Measurements from ENCODE around the gene NACC2. TPM values are rescaled to one million over a fixed set of nuclear protein-coding genes. Genes with fewer than 3 reads are reported as not detected.

The NACC2 gene
- polyA plus RNA-seq, 4 donors = 4.9 to 10.1 (median 8.0) TPM

DNA sequence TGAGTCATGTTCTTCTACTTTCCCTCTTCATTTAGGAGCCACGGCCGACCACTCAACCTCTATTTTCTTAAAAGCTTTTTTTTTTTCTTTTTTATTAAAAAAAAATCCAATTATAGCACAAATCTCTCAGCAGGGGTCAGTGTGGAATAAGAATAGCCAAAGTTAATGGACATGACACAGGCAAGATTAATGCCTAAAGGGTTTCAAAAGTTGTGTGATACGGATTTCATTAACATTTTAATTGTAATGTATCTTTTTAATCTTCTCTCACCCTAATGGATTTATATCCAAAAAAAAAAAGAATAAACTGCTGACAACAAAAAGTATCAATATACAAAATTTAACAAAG, 5.4 kb downstream of the NACC2 start:
- Histone ChIP-seq H3K9me3 (ENCODE audit: control insufficient read depth in 2 of 2, insufficient read depth in 1 of 2, low read depth in 1 of 2, low read length in 1 of 2) (no peaks in the 10 kb centered on the region), H3K27me3 (ENCODE audit: control insufficient read depth in 3 of 3, insufficient read depth in 3 of 3, low read length in 3 of 3) (no peaks in the 10 kb centered on the region), H3K27ac (ENCODE audit: low read depth in 1 of 3, low read length in 2 of 3) (no peak overlapping the region), H3K4me1 (ENCODE audit: control insufficient read depth in 3 of 3, insufficient read depth in 2 of 3, low read depth in 1 of 3, low read length in 2 of 3) (peaks cover 0 to 32% (median 0%) of the 10 kb centered on the region in 3 donors), H3K4me3 (ENCODE audit: low read depth in 1 of 3, low read length in 3 of 3) (no peak overlapping the region), H3K36me3 (ENCODE audit: control insufficient read depth in 3 of 3, insufficient read depth in 2 of 3, low read depth in 1 of 3, low read length in 3 of 3) (peaks cover 0 to 48% (median 0%) of the 10 kb centered on the region in 3 donors)
- FAIRE-seq (no peak), DNase-seq (no peak)
- WGBS, 3 donors = 29 to 38% (median 33%) methylated on average over 3 of the region's 3 CpGs

DNA sequence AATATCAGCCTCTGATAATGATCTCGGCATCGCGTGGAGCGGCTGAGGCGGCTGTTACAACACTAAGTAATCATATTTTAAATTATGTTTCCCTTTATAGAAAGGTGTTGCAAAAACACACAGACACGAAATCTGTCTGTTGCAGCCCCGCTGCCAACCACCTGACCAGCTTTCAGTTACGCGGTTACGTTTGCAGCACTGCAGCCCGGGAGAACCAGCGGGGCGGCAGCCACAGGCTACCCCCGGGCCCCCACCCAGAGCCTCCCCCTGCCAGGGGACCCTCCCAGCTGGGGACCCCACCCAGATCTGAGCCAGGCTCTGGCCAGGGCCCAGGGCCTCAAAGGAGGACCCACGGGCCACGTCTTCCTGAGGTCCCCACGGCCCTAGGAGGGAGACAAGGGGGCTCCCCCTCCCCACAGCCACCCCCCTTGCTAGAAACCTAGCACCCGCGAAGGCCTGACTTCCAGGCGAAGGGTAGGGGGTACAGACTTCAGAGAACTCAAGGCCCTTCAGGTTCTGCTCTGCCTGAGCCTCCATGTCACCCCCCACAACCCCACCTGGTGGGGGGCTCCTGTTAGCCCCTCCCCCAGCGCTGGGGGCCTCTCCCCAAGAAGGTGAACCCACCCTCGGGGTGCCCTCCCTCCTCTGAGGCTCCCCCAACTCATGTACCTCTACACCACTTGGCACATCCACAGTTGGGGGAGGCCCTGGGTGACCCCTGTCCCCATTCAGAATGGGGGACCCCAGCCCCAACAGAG, 6.0 kb downstream of the NACC2 start:
- Histone ChIP-seq H3K27ac (ENCODE audit: low read depth in 1 of 3, low read length in 2 of 3) (no peak overlapping the region), H3K27me3 (ENCODE audit: control insufficient read depth in 3 of 3, insufficient read depth in 3 of 3, low read length in 3 of 3) (no peaks in the 10 kb centered on the region), H3K4me1 (ENCODE audit: control insufficient read depth in 3 of 3, insufficient read depth in 2 of 3, low read depth in 1 of 3, low read length in 2 of 3) (peaks cover 0 to 32% (median 0%) of the 10 kb centered on the region in 3 donors), H3K36me3 (ENCODE audit: control insufficient read depth in 3 of 3, insufficient read depth in 2 of 3, low read depth in 1 of 3, low read length in 3 of 3) (peaks cover 0 to 53% (median 0%) of the 10 kb centered on the region in 3 donors), H3K4me3 (ENCODE audit: low read depth in 1 of 3, low read length in 3 of 3) (no peak overlapping the region), H3K9me3 (ENCODE audit: control insufficient read depth in 2 of 2, insufficient read depth in 1 of 2, low read depth in 1 of 2, low read length in 1 of 2) (no peaks in the 10 kb centered on the region)
- DNase-seq = no peak
- 52 to 59% (median 53%) methylated on average over 22 of the region's 22 CpGs for WGBS, 3 donors
- FAIRE-seq = no peak

DNA sequence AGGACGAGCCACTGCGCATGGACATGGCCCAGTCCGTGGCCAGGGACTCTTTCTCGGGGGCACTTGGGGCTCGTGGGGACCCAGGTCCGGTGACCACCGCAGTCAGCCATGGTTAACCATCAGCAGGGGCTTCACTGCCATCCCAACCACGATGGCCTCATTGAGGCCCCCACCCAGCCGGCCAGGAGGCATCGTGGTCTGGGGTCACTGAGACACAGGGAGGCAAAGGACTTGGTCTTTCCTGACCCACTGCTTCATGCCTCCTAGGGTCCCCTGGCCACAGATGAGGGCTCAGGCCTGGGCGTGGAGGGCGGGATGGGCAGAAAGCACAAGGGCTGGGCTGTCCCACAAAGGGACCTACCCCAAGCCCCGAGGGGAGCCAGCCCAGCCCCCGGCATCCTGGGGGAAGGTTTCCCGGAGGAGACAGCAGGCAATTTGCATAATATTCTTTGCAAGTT, 6.6 kb downstream of the NACC2 start:
- Histone ChIP-seq H3K4me3 (ENCODE audit: low read depth in 1 of 3, low read length in 3 of 3) (no peak overlapping the region), H3K4me1 (ENCODE audit: control insufficient read depth in 3 of 3, insufficient read depth in 2 of 3, low read depth in 1 of 3, low read length in 2 of 3) (peaks cover 0 to 29% (median 0%) of the 10 kb centered on the region in 3 donors), H3K36me3 (ENCODE audit: control insufficient read depth in 3 of 3, insufficient read depth in 2 of 3, low read depth in 1 of 3, low read length in 3 of 3) (peaks cover 0 to 59% (median 0%) of the 10 kb centered on the region in 3 donors), H3K27ac (ENCODE audit: low read depth in 1 of 3, low read length in 2 of 3) (no peak overlapping the region), H3K27me3 (ENCODE audit: control insufficient read depth in 3 of 3, insufficient read depth in 3 of 3, low read length in 3 of 3) (no peaks in the 10 kb centered on the region), H3K9me3 (ENCODE audit: control insufficient read depth in 2 of 2, insufficient read depth in 1 of 2, low read depth in 1 of 2, low read length in 1 of 2) (no peaks in the 10 kb centered on the region)
- no peak for FAIRE-seq
- no peak for DNase-seq
- WGBS, 3 donors = 68 to 80% (median 77%) methylated on average over 15 of the region's 15 CpGs

DNA sequence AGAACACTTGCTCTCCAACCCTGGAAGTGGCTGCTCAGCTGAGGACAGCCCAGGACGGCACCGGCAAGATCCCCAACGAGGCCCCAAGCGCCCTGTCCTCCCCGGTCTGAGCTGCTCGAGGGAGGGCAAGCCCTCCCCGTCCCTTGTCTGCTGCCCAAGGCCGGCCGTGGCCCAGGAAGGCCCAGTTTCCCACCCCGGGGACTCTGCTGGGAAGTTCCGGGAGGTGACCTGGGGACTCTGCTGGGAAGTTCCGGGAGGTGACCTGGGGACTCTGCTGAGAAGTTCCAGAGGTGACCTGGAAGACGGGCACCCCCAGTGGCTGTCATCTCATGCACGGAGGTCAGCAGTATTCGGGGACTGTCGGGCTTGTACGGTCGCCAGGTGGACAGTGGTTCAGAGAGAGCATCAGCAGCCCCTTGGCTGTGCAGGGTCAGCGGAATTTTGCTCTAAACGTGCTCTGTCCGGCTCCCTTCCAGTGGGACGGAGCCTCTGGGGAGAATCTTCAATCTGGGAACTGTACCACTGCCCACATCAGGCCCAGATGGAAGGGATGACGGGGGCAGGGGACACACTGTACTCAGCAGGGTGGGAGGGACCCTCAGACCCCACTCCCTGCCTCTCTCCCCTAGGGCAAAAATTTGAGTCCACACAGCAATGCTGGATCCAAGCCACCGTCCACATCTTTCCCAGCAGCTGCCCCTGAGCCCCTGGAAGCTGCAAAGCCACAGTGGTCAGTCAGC, 7.2 kb downstream of the NACC2 start:
- H3K27me3 ChIP-seq (ENCODE audit: control insufficient read depth in 3 of 3, insufficient read depth in 3 of 3, low read length in 3 of 3) = no peaks in the 10 kb centered on the region
- peaks cover 0 to 62% (median 0%) of the 10 kb centered on the region in 3 donors for H3K36me3 ChIP-seq (ENCODE audit: control insufficient read depth in 3 of 3, insufficient read depth in 2 of 3, low read depth in 1 of 3, low read length in 3 of 3)
- no peak overlapping the region for H3K4me3 ChIP-seq (ENCODE audit: low read depth in 1 of 3, low read length in 3 of 3)
- 81 to 85% (median 84%) methylated on average over 23 to 24 of the region's 24 CpGs for WGBS, 3 donors
- peaks cover 0 to 28% (median 0%) of the 10 kb centered on the region in 3 donors for H3K4me1 ChIP-seq (ENCODE audit: control insufficient read depth in 3 of 3, insufficient read depth in 2 of 3, low read depth in 1 of 3, low read length in 2 of 3)
- no peak overlapping the region for H3K27ac ChIP-seq (ENCODE audit: low read depth in 1 of 3, low read length in 2 of 3)
- no peaks in the 10 kb centered on the region for H3K9me3 ChIP-seq (ENCODE audit: control insufficient read depth in 2 of 2, insufficient read depth in 1 of 2, low read depth in 1 of 2, low read length in 1 of 2)
- FAIRE-seq (no peak), DNase-seq (no peak)

DNA sequence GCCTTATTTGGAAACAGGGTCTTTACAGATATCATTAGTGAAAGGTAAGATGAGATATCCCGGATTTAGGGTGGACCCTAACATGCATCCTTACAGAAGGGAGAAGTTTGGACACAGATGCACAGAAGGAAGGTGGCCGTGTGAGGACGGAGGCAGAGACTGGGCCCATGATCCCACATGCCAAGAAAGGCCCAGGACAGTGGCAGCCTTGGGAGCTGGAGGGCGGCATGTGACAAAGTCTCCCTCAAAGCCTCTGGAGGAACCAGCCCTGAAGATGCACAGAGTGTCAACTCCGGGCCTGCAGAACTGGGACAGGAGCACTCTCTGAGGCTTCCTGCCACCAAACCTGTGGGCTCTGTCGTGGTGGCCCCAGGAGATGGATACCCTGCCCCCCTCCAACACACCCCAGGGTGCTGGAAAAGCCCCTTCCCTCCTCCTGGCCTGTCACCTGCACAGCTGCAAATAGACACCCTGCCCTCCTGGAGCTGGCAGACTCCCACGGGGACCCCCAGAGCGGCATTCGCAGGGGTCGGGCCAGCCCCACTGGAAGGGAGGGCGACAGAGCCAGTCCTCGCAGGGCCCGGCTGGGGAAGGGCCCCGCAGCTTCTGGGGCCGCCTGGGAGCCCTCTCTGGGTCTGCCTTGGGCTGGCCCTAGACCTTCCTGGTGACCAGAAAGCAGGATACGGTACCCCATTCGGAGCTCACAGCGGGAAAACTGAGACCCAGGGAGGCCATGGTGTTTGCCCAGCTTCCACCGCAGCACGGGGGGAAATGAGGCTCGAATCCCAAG, 7.9 kb downstream of the NACC2 start:
- Histone ChIP-seq H3K27me3 (ENCODE audit: control insufficient read depth in 3 of 3, insufficient read depth in 3 of 3, low read length in 3 of 3) (no peaks in the 10 kb centered on the region), H3K4me3 (ENCODE audit: low read depth in 1 of 3, low read length in 3 of 3) (no peak overlapping the region), H3K9me3 (ENCODE audit: control insufficient read depth in 2 of 2, insufficient read depth in 1 of 2, low read depth in 1 of 2, low read length in 1 of 2) (no peaks in the 10 kb centered on the region), H3K27ac (ENCODE audit: low read depth in 1 of 3, low read length in 2 of 3) (no peak overlapping the region), H3K36me3 (ENCODE audit: control insufficient read depth in 3 of 3, insufficient read depth in 2 of 3, low read depth in 1 of 3, low read length in 3 of 3) (peaks cover 0 to 62% (median 0%) of the 10 kb centered on the region in 3 donors), H3K4me1 (ENCODE audit: control insufficient read depth in 3 of 3, insufficient read depth in 2 of 3, low read depth in 1 of 3, low read length in 2 of 3) (peaks cover 0 to 22% (median 0%) of the 10 kb centered on the region in 3 donors)
- FAIRE-seq = no peak
- 86 to 90% (median 87%) methylated on average over 18 to 21 of the region's 21 CpGs for WGBS, 3 donors
- no peak for DNase-seq

- FAIRE-seq (no peak), DNase-seq (no peak)
- H3K4me3 ChIP-seq (ENCODE audit: low read depth in 1 of 3, low read length in 3 of 3) = peak overlapping the region in 1 of 3 donors; percentile 6
- H3K4me1 ChIP-seq (ENCODE audit: control insufficient read depth in 3 of 3, insufficient read depth in 2 of 3, low read depth in 1 of 3, low read length in 2 of 3) = peaks cover 0 to 14% (median 0%) of the 10 kb centered on the region in 3 donors
- WGBS, 3 donors = 69 to 77% (median 71%) methylated on average over 24 of the region's 24 CpGs
- H3K27ac ChIP-seq (ENCODE audit: low read depth in 1 of 3, low read length in 2 of 3) = no peak overlapping the region
- no peaks in the 10 kb centered on the region for H3K27me3 ChIP-seq (ENCODE audit: control insufficient read depth in 3 of 3, insufficient read depth in 3 of 3, low read length in 3 of 3)
- peaks cover 0 to 54% (median 0%) of the 10 kb centered on the region in 3 donors for H3K36me3 ChIP-seq (ENCODE audit: control insufficient read depth in 3 of 3, insufficient read depth in 2 of 3, low read depth in 1 of 3, low read length in 3 of 3)
- H3K9me3 ChIP-seq (ENCODE audit: control insufficient read depth in 2 of 2, insufficient read depth in 1 of 2, low read depth in 1 of 2, low read length in 1 of 2) = no peaks in the 10 kb centered on the region
Observed at GRCh38 chr9:136086213-136086881, 8.7 kb downstream of the NACC2 start.

DNA sequence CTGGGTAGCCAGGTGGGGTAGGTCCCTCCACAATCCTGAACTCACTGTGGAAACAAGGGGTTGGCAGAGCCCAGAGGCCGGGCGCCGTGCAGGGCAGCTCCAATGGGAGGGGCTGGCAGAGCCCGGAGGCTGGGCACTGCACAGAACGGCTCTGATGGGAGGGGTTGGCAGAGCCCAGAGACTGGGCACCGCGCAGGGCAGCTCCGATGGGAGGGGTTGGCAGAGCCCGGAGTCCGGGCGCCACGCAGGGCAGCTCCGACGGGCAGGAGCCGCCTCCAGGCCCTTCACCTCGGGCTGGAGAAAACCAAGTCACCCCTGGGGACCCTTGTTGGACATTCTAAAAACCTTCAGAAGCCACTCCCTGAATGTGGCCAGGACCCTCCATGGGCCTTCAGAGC, 9.3 kb downstream of the NACC2 start:
- no peaks in the 10 kb centered on the region for H3K9me3 ChIP-seq (ENCODE audit: control insufficient read depth in 2 of 2, insufficient read depth in 1 of 2, low read depth in 1 of 2, low read length in 1 of 2)
- H3K36me3 ChIP-seq (ENCODE audit: control insufficient read depth in 3 of 3, insufficient read depth in 2 of 3, low read depth in 1 of 3, low read length in 3 of 3) = peaks cover 0 to 55% (median 0%) of the 10 kb centered on the region in 3 donors
- peak overlapping the region in 1 of 3 donors; percentile 6 for H3K4me3 ChIP-seq (ENCODE audit: low read depth in 1 of 3, low read length in 3 of 3)
- no peaks in the 10 kb centered on the region for H3K27me3 ChIP-seq (ENCODE audit: control insufficient read depth in 3 of 3, insufficient read depth in 3 of 3, low read length in 3 of 3)
- DNase-seq (peak in 1 of 2 donors; percentile 61), FAIRE-seq (no peak)
- no peak overlapping the region for H3K27ac ChIP-seq (ENCODE audit: low read depth in 1 of 3, low read length in 2 of 3)
- WGBS, 3 donors = 26 to 75% (median 57%) methylated on average over 15 to 16 of the region's 16 CpGs
- peaks cover 0 to 9% (median 0%) of the 10 kb centered on the region in 3 donors for H3K4me1 ChIP-seq (ENCODE audit: control insufficient read depth in 3 of 3, insufficient read depth in 2 of 3, low read depth in 1 of 3, low read length in 2 of 3)
